HCT116 (cell line): Measurements from ENCODE around the gene SSBP1. TPM values are rescaled to one million over a fixed set of nuclear protein-coding genes. Genes with fewer than 3 reads are reported as not detected.

Source experiments
- ATAC-seq: fragments of 200-7000 bp; cut with Tn5 transposase; 2 replicates; pipeline ENCODE4 v1.9.1; 2020; ENCODE audit warnings: mild to moderate bottlenecking, moderate library complexity
- BruUV-seq: library from RNA; stranded (reverse); fragments of 400-500 nt; replicated peaks from 2 replicates; lab custom pipeline; 2021; lab: Mats Ljungman, UMichigan
- CTCF ChIA-PET: fragments of 300-600 bp; sonication (Branson Sonifier 250); formaldehyde crosslinking; loops from one replicate; lab custom pipeline; 2021; ENCODE audit warnings: antibody characterized with exemption; lab: Charles Lee
- POLR2A ChIA-PET: fragments of 300-600, 350-600 bp; sonication (Branson Sonifier 250); formaldehyde crosslinking; loops from one replicate; lab custom pipeline; 2021; ENCODE audit warnings: antibody characterized with exemption; lab: Charles Lee
- RAD21 ChIA-PET, 2 experiments: fragments of 300-600 bp; sonication (Branson Sonifier 250); formaldehyde crosslinking; loops; one replicate each; lab custom pipeline; 2023; ENCODE audit warnings: low total read pairs in 2 of 2; ENCODE audit not compliant: uncharacterized antibody in 2 of 2, unreplicated experiment in 2 of 2, low non-redundant PET in 1 of 2; lab: Charles Lee
- DNase-seq: peaks from one replicate; pipeline ENCODE4 v3.0.0-alpha.2; 2010; ENCODE audit warnings: low read depth, low spot score
- H2AFZ ChIP-seq: fragments of 200-600 bp; shearing (Covaris generic), sonication (generic); 2 replicates; pipeline ENCODE4 v1.6.1; 2017; ENCODE audit warnings: low read depth, mixed run types, mixed read lengths, antibody characterized with exemption, low read length; ENCODE audit not compliant: poor library complexity, severe bottlenecking
- H3K27ac ChIP-seq: 2 replicates; pipeline ENCODE4 v1.5.1; 2012; ENCODE audit warnings: low read depth, low read length
- H3K27me3 ChIP-seq: fragments of 200-600 bp; sonication (generic); 2 replicates; pipeline ENCODE4 v1.6.1; 2016; ENCODE audit warnings: mixed run types, low read length, mixed read lengths; ENCODE audit not compliant: insufficient read depth
- H3K36me3 ChIP-seq, 2 experiments: fragments of 200-500 bp in 1 of 2; fragments of 200-600 bp in 1 of 2; sonication (Bioruptor generic) in 1 of 2; sonication (generic) in 1 of 2; 2 replicates each; pipeline versions ENCODE4 v1.5.1 to v1.6.1; 2014 to 2016; ENCODE audit warnings: low read length in 2 of 2, inconsistent platforms in 1 of 2, mixed read lengths in 1 of 2, mixed run types in 1 of 2; ENCODE audit not compliant: insufficient read depth in 2 of 2, control insufficient read depth in 1 of 2
- H3K4me1 ChIP-seq, 2 experiments: fragments of 200-600 bp in 1 of 2; sonication (generic) in 1 of 2; 2 replicates each; pipeline versions ENCODE4 v1.5.1 to v1.6.1; 2012 to 2017; ENCODE audit warnings: low read length in 2 of 2, inconsistent platforms in 1 of 2, mild to moderate bottlenecking in 1 of 2, mixed read lengths in 1 of 2, mixed run types in 1 of 2, moderate library complexity in 1 of 2; ENCODE audit not compliant: insufficient read depth in 2 of 2, control insufficient read depth in 1 of 2
- H3K4me2 ChIP-seq: fragments of 200-600 bp; sonication (generic); 2 replicates; pipeline ENCODE4 v1.6.1; 2017; ENCODE audit warnings: mixed run types, low read length, mixed read lengths
- H3K4me3 ChIP-seq, 2 experiments: fragments of 200-600 bp in 1 of 2; sonication (generic) in 1 of 2; replicated peaks in 1 of 2; 2 replicates each; pipeline ENCODE4 v1.5.1; 2011 to 2016; ENCODE audit warnings: low read length in 2 of 2, control low read depth in 1 of 2, low read depth in 1 of 2, mild to moderate bottlenecking in 1 of 2, mixed read lengths in 1 of 2, mixed run types in 1 of 2
- H3K79me2 ChIP-seq: fragments of 200-600 bp; sonication (generic); 2 replicates; pipeline ENCODE4 v1.6.1; 2017; ENCODE audit warnings: mild to moderate bottlenecking, mixed run types, low read length, moderate library complexity, mixed read lengths; ENCODE audit not compliant: insufficient read depth
- H3K9ac ChIP-seq: fragments of 200-600 bp; sonication (generic); 2 replicates; pipeline ENCODE4 v1.6.1; 2016; ENCODE audit warnings: low read length, mixed read lengths
- H3K9me2 ChIP-seq: fragments of 200-600 bp; sonication (generic), shearing (Covaris generic); 2 replicates; pipeline ENCODE4 v1.6.1; 2017; ENCODE audit warnings: mixed run types, mild to moderate bottlenecking, moderate library complexity; ENCODE audit not compliant: insufficient read depth
- H3K9me3 ChIP-seq, 2 experiments: fragments of 200-500 bp in 1 of 2; fragments of 200-600 bp in 1 of 2; sonication (Bioruptor generic) in 1 of 2; sonication (generic) in 1 of 2; 2 replicates each; pipeline ENCODE4 v1.6.1; 2014 to 2017; ENCODE audit warnings: low read length in 2 of 2, mixed read lengths in 2 of 2, inconsistent platforms in 1 of 2, low read depth in 1 of 2, mild to moderate bottlenecking in 1 of 2, mixed run types in 1 of 2, moderate library complexity in 1 of 2; ENCODE audit not compliant: control insufficient read depth in 1 of 2, insufficient read depth in 1 of 2
- H4K20me1 ChIP-seq: fragments of 200-600 bp; sonication (generic), shearing (Covaris generic); 2 replicates; pipeline ENCODE4 v1.6.1; 2017; ENCODE audit warnings: mixed run types, mild to moderate bottlenecking, moderate library complexity; ENCODE audit not compliant: insufficient read depth
- CBX3 ChIP-seq: IDR thresholded peaks from 2 replicates; pipeline ENCODE4 v1.6.1; 2012; ENCODE audit warnings: low read depth
- CEBPB ChIP-seq: IDR thresholded peaks from 2 replicates; pipeline ENCODE4 v1.6.1; 2012; ENCODE audit warnings: low read depth
- EGR1 ChIP-seq: IDR thresholded peaks from 2 replicates; pipeline ENCODE4 v1.6.1; 2012; ENCODE audit warnings: low read depth
- ELF1 ChIP-seq: IDR thresholded peaks from 2 replicates; pipeline ENCODE4 v1.6.1; 2012; ENCODE audit warnings: low read depth, borderline replicate concordance
- EZH2 ChIP-seq: fragments of 200-600 bp; sonication (generic); IDR thresholded peaks from 2 replicates; pipeline ENCODE4 v1.6.1; 2017; ENCODE audit warnings: antibody characterized with exemption, mixed run types
- EZH2phosphoT487 ChIP-seq: fragments of 200-600 bp; IDR thresholded peaks from 2 replicates; pipeline ENCODE4 v1.6.1; 2018; ENCODE audit warnings: antibody characterized with exemption, borderline replicate concordance
- JUND ChIP-seq: IDR thresholded peaks from 2 replicates; pipeline ENCODE4 v1.6.1; 2012
- POLR2AphosphoS5 ChIP-seq: IDR thresholded peaks from 2 replicates; pipeline ENCODE4 v1.6.1; 2011; ENCODE audit warnings: mild to moderate bottlenecking, low read depth, low read length, moderate library complexity
- RAD21 ChIP-seq: IDR thresholded peaks from 2 replicates; pipeline ENCODE4 v1.6.1; 2012; ENCODE audit warnings: low read depth, mild to moderate bottlenecking
- SP1 ChIP-seq: IDR thresholded peaks from 2 replicates; pipeline ENCODE4 v1.6.1; 2012; ENCODE audit warnings: low read depth
- SRF ChIP-seq: IDR thresholded peaks from 2 replicates; pipeline ENCODE4 v1.6.1; 2012; ENCODE audit warnings: low read depth
- TCF7L2 ChIP-seq: IDR thresholded peaks from 2 replicates; pipeline ENCODE4 v1.7.0; 2011; ENCODE audit warnings: borderline replicate concordance, inconsistent platforms; ENCODE audit not compliant: insufficient read depth, insufficient read length; ENCODE audit errors: extremely low read depth
- YY1 ChIP-seq: IDR thresholded peaks from 2 replicates; pipeline ENCODE4 v1.6.1; 2011; ENCODE audit warnings: low read length, low read depth, moderate library complexity, mild to moderate bottlenecking; ENCODE audit not compliant: insufficient replicate concordance; ENCODE audit errors: extremely low read depth
- ZNF274 ChIP-seq: fragments of 200-500 bp; sonication (Bioruptor generic); IDR thresholded peaks from 2 replicates; pipeline ENCODE4 v1.6.1; 2014; ENCODE audit warnings: mild to moderate bottlenecking, low read depth, low read length, inconsistent platforms
- intact Hi-C: fragments of 100-400 bp; cut with micrococcal nuclease; formaldehyde crosslinking; loops from 2 replicates; pipeline ENCODE4 v1.10.0; 2022
- total RNA-seq: library from RNA; stranded (reverse); gene quantifications from one replicate; pipeline ENCODE4 v1.2.1, GENCODE V29; 2021; ENCODE audit not compliant: unreplicated experiment
- TF ChIP-seq, protein P1 (sequence below): IDR thresholded peaks from 2 replicates; pipeline ENCODE4 v1.6.1; 2012
- TF ChIP-seq, protein P2 (sequence below): IDR thresholded peaks from 2 replicates; pipeline ENCODE4 v1.6.1; 2012
- TF ChIP-seq, protein P3 (sequence below): IDR thresholded peaks from 2 replicates; pipeline ENCODE4 v1.6.1; 2011; ENCODE audit warnings: mild to moderate bottlenecking, low read length, moderate library complexity; ENCODE audit not compliant: insufficient replicate concordance; ENCODE audit errors: extremely low read depth
- TF ChIP-seq, protein P4 (sequence below): IDR thresholded peaks from 2 replicates; pipeline ENCODE4 v1.6.1; 2012; ENCODE audit warnings: low read depth

The SSBP1 gene
- total RNA-seq, 1 experiment from 2014 or later, result 171 TPM

DNA sequence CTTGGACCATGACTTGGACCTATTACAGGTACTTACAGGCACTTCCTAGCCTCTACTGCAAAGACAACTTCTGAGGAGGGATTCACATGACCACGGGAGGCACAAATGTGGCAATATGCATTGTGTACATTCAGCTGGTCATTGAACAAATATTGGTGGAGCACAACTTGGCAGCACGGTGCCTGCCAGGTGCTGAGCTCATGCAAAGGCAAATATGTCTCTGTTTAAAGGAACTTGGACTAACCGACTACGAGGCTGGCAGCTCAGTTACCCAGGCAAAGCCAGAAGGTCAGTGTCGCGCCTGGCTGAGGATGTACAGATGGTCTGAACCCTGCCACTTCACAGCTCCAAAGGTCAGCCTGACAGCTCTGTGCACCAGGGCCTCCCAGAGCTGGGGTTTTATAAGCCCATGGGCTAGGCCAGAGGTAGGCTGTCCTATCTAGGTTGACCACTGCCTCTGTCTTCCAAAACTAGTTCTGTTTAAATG lies 42.3 kb upstream of the SSBP1 start:
- Histone ChIP-seq H3K27ac (no peak overlapping the region), H3K4me2 (no peak overlapping the region), H3K9me2 (no peaks in the 10 kb centered on the region), H2AFZ (no peak overlapping the region), H3K9ac (no peak overlapping the region), H3K4me1 (peaks cover 0 to 4% of the 10 kb centered on the region in 2 experiments; a peak in 1 of 4 replicates), H3K36me3 (no peaks in the 10 kb centered on the region), H3K27me3 (no peaks in the 10 kb centered on the region), H3K79me2 (peaks cover 3% of the 10 kb centered on the region; the same call in 1 of the 2 replicates)
- ATAC-seq, result no peak
- DNase-seq, result no peak
- intact Hi-C loops, result no loop called here
- TF ChIP-seq EZH2 (no peak), TCF7L2 (no peak), EGR1 (no peak), POLR2AphosphoS5 (no peak), CBX3 (no peak), ZNF274 (no peak), JUND (no peak), EZH2phosphoT487 (no peak), CEBPB (no peak), ELF1 (no peak), SP1 (no peak), YY1 (no peak), SRF (no peak), RAD21 (no peak)
- TF ChIP-seq, protein P1, sequence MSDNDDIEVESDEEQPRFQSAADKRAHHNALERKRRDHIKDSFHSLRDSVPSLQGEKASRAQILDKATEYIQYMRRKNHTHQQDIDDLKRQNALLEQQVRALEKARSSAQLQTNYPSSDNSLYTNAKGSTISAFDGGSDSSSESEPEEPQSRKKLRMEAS, result no peak
- TF ChIP-seq, protein P2, sequence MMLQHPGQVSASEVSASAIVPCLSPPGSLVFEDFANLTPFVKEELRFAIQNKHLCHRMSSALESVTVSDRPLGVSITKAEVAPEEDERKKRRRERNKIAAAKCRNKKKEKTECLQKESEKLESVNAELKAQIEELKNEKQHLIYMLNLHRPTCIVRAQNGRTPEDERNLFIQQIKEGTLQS, result no peak
- TF ChIP-seq, protein P3, sequence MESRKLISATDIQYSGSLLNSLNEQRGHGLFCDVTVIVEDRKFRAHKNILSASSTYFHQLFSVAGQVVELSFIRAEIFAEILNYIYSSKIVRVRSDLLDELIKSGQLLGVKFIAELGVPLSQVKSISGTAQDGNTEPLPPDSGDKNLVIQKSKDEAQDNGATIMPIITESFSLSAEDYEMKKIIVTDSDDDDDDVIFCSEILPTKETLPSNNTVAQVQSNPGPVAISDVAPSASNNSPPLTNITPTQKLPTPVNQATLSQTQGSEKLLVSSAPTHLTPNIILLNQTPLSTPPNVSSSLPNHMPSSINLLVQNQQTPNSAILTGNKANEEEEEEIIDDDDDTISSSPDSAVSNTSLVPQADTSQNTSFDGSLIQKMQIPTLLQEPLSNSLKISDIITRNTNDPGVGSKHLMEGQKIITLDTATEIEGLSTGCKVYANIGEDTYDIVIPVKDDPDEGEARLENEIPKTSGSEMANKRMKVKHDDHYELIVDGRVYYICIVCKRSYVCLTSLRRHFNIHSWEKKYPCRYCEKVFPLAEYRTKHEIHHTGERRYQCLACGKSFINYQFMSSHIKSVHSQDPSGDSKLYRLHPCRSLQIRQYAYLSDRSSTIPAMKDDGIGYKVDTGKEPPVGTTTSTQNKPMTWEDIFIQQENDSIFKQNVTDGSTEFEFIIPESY, result no peak
- TF ChIP-seq, protein P4, sequence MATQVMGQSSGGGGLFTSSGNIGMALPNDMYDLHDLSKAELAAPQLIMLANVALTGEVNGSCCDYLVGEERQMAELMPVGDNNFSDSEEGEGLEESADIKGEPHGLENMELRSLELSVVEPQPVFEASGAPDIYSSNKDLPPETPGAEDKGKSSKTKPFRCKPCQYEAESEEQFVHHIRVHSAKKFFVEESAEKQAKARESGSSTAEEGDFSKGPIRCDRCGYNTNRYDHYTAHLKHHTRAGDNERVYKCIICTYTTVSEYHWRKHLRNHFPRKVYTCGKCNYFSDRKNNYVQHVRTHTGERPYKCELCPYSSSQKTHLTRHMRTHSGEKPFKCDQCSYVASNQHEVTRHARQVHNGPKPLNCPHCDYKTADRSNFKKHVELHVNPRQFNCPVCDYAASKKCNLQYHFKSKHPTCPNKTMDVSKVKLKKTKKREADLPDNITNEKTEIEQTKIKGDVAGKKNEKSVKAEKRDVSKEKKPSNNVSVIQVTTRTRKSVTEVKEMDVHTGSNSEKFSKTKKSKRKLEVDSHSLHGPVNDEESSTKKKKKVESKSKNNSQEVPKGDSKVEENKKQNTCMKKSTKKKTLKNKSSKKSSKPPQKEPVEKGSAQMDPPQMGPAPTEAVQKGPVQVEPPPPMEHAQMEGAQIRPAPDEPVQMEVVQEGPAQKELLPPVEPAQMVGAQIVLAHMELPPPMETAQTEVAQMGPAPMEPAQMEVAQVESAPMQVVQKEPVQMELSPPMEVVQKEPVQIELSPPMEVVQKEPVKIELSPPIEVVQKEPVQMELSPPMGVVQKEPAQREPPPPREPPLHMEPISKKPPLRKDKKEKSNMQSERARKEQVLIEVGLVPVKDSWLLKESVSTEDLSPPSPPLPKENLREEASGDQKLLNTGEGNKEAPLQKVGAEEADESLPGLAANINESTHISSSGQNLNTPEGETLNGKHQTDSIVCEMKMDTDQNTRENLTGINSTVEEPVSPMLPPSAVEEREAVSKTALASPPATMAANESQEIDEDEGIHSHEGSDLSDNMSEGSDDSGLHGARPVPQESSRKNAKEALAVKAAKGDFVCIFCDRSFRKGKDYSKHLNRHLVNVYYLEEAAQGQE, result no peak
- TF ChIP-seq, all 23 proteins: peak for 0
- Histone ChIP-seq H4K20me1 (no peaks in the 10 kb centered on the region), H3K4me3 (no peak overlapping the region), H3K9me3 (no peaks in the 10 kb centered on the region)
- RAD21 ChIA-PET, result no interaction called here
- CTCF ChIA-PET, result interaction anchor here (1.3 kb wide), 1 partner anchor 42 kb away, joined by 3 read pairs; the partner anchor contains the start of gene SSBP1
- no TSS peak for BruUV-seq
- POLR2A ChIA-PET, result no interaction called here
